Stimulated activated naive CD8-positive, alpha-beta T cell treated with anti-CD3 and anti-CD28 coated beads, Interleukin-15, Interleukin-2, amounts not matched to agents 100 ng/mL and 50 ng/mL, for 24 hours (primary cell): ENCODE measurements around the gene GABRD.

Experiments
- H3K27ac Mint-ChIP-seq: one replicate; pipeline ENCODE4 v1.8.0; 2021; ENCODE audit warnings: mild to moderate bottlenecking, mixed read lengths
- H3K27me3 Mint-ChIP-seq: one replicate; pipeline ENCODE4 v1.8.0; 2021; ENCODE audit warnings: mixed read lengths
- H3K36me3 Mint-ChIP-seq: one replicate; pipeline ENCODE4 v1.8.0; 2021; ENCODE audit warnings: low read depth, mixed read lengths
- H3K4me1 Mint-ChIP-seq: one replicate; pipeline ENCODE4 v1.8.0; 2021; ENCODE audit warnings: low read depth, mixed read lengths
- H3K4me3 Mint-ChIP-seq: one replicate; pipeline ENCODE4 v1.8.0; 2021; ENCODE audit warnings: mild to moderate bottlenecking, mixed read lengths
- H3K9me3 Mint-ChIP-seq: one replicate; pipeline ENCODE4 v1.8.0; 2021; ENCODE audit warnings: mixed read lengths

GABRD gene

DNA sequence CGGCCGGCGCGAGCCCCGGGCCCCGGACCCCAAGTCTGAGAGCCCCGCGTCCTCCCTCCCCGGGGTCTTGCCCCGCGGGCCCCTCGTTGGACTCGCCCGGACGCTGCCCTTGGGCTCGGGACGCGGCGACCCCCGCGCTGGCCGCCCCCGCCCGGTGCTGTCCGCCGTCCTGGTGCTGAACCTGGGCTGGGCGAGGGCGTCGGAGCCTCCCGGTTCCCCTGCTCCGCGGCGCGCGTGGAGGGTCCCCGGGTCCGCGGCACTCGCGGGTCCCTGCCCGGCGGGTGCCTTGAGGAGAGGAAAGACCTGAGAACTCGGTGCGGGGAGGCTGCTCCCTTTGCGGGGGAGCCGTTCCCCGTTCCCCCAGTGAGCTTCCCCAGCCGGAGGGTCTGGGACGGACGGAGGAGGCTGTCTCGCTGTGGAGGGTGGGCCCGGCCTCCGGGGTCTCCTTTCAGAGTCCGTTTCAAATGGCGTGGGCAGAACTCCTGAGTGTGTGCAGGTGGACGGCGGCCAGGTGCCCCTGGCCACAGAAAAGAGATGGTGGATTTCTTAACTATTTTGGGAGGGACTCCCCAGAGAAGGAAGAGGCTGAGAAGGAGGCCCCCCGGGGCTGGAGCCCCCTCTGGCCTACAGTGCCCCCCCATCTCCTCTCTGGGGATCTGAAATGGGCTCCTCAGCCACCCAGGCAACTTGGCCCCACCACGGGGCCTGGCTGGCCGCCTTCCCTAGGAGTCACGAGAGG, 595 bp downstream of the GABRD start:
- H3K9me3 Mint-ChIP-seq = no peaks in the 10 kb centered on the region
- peaks cover 7% of the 10 kb centered on the region for H3K4me1 Mint-ChIP-seq
- no peak overlapping the region for H3K27ac Mint-ChIP-seq
- H3K36me3 Mint-ChIP-seq = peaks cover 3% of the 10 kb centered on the region
- no peak overlapping the region for H3K4me3 Mint-ChIP-seq
- peaks cover 64% of the 10 kb centered on the region for H3K27me3 Mint-ChIP-seq

DNA sequence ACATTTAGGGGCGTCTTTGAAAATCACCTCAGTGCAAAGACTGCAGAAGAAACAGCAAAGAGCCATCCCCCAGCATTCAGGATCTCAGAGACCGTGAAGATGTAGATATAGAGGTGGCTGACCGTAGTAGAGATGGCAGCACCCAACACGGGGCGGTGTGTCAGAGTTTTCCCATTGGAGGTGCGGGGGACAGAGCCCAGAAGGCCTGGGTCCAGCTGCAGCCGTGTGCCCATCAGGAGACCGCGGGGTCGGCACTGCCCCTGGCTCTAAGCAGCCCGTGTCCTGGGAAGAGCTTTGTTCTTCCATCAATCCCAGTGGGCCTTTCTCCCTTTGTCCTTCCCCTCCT, 1.1 kb downstream of the GABRD start:
- H3K4me3 Mint-ChIP-seq = no peak overlapping the region
- H3K4me1 Mint-ChIP-seq = peaks cover 7% of the 10 kb centered on the region
- peaks cover 3% of the 10 kb centered on the region for H3K36me3 Mint-ChIP-seq
- H3K9me3 Mint-ChIP-seq = no peaks in the 10 kb centered on the region
- H3K27ac Mint-ChIP-seq = no peak overlapping the region
- peaks cover 59% of the 10 kb centered on the region for H3K27me3 Mint-ChIP-seq

DNA sequence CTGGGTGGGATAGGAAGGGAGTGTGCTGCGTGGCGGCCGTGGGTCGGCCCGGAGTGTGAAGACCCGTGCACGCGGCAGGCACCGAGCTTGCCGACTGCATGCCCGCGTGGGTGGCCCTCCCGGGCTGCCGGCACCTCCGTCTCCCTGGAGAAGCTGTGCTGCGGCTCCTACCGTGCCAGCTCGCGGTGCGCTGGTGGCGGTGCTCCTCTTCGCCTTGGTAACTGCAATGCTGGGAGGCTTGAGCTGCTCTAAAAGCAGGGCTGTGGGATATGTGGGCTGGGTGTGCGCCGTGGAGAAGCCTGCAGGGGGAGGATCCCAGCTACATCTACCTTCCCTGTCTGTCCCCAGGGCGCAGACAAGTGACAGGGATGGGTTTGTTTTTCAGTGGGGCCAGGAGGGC, 2.4 kb downstream of the GABRD start:
- peaks cover 3% of the 10 kb centered on the region for H3K36me3 Mint-ChIP-seq
- no peak overlapping the region for H3K27ac Mint-ChIP-seq
- peaks cover 49% of the 10 kb centered on the region for H3K27me3 Mint-ChIP-seq
- H3K4me3 Mint-ChIP-seq = no peak overlapping the region
- H3K4me1 Mint-ChIP-seq = peaks cover 7% of the 10 kb centered on the region
- no peaks in the 10 kb centered on the region for H3K9me3 Mint-ChIP-seq

DNA sequence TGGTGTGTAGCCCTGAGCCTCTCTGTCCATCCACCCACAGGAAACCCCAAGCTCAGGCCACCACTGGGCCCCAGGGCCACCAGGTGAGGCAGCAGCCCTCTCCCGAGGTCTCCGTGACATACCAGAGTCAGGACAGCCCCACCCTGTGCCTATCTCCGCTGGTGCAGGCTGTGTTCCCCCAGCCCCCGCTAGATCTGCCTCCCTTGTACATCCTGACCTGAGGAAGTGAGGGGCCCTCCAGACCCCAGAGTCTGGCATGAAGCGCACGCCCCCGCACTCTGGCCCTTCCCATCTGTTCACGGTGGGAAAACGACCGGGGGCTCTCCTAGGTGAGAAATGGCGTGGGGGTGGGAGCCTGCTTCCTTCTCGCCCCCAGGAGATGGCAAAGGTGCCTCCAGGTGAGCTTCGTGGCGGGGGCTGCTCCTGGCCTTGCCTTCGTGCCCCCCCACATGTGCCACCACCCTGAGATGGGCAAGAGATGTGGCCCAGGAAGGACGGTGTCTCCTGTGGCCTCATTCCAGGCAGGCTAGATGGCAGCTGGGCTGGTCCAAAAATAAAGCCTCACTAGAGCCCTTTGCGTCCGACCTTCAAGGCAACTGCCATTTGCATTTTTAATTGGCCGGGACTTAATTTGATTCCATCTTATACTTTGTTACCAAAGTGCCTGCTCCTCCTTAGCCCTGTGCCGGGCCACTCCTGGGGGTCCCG, 3.1 kb downstream of the GABRD start:
- Mint-ChIP-seq H3K9me3 (no peaks in the 10 kb centered on the region), H3K27ac (no peak overlapping the region), H3K27me3 (peaks cover 42% of the 10 kb centered on the region), H3K4me3 (no peak overlapping the region), H3K4me1 (peaks cover 7% of the 10 kb centered on the region), H3K36me3 (peaks cover 3% of the 10 kb centered on the region)

DNA sequence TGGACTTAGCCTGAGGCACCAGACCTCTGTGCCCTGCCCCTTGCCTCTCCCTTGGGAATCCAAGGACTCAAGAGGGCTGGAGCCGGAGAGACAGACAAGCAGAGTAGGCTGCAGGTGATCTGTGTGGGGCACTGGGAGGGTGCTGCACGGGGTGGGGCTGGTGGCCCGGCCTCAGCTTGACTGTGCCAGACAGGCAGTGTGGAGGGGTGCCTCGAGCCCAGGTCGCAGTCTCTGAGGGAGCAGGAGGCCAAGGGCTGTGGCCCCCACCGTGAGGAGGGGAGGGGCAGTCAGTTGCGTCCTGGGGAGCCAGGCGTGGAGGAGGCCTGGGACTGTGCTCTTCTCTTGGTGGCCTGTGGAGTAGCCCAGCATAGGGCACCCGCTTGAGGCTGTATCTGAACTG, 4.0 kb downstream of the GABRD start:
- Mint-ChIP-seq H3K27me3 (peaks cover 32% of the 10 kb centered on the region), H3K4me3 (no peak overlapping the region), H3K4me1 (peaks cover 5% of the 10 kb centered on the region)

DNA sequence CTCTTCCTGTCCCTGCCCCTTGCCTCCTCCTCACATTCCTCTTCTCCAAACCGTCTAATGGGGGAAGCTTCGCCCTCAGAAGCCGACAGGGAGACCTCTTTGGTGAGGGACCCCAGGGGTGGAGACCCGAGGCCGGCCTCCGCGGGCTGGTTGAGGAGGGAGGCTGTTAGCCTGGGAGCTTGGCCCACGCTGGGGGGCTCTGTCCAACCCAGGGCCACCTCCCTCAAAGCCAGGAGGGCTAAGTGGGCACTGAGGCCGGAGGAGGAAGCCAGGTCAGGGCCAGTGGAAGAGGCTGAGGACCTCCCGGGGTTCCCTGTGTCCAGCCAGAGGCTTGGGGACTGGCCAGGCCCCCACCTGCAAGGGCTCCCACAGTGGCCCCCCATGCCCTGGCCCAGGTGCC, 5.3 kb downstream of the GABRD start:
- H3K27ac Mint-ChIP-seq = no peak overlapping the region
- H3K4me3 Mint-ChIP-seq = no peak overlapping the region
- no peaks in the 10 kb centered on the region for H3K4me1 Mint-ChIP-seq
- H3K27me3 Mint-ChIP-seq = peaks cover 27% of the 10 kb centered on the region
- no peaks in the 10 kb centered on the region for H3K36me3 Mint-ChIP-seq
- H3K9me3 Mint-ChIP-seq = no peaks in the 10 kb centered on the region

More for the DNA sequence above, 4.0 kb downstream of the GABRD start:
- no peaks in the 10 kb centered on the region for H3K9me3 Mint-ChIP-seq
- peaks cover 3% of the 10 kb centered on the region for H3K36me3 Mint-ChIP-seq
- no peak overlapping the region for H3K27ac Mint-ChIP-seq

DNA sequence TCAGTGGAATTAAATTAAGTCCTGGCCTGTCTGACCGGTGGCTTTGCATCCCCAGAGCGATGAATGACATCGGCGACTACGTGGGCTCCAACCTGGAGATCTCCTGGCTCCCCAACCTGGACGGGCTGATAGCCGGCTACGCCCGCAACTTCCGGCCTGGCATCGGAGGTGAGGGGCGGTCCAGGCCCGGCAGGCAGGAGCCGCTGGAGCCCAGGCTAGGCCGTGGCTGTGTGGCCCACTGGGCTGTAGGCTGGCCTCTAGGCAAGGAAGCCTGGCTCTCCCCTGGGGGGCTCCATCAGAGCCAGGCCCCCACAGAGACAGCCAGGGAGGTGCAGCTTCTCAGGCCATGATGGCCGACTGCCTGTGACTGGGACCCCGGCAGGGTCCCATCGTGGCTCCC, 5.7 kb downstream of the GABRD start:
- H3K9me3 Mint-ChIP-seq = no peaks in the 10 kb centered on the region
- H3K4me1 Mint-ChIP-seq = no peaks in the 10 kb centered on the region
- H3K27ac Mint-ChIP-seq = no peak overlapping the region
- peaks cover 26% of the 10 kb centered on the region for H3K27me3 Mint-ChIP-seq
- no peak overlapping the region for H3K4me3 Mint-ChIP-seq
- H3K36me3 Mint-ChIP-seq = no peaks in the 10 kb centered on the region

DNA sequence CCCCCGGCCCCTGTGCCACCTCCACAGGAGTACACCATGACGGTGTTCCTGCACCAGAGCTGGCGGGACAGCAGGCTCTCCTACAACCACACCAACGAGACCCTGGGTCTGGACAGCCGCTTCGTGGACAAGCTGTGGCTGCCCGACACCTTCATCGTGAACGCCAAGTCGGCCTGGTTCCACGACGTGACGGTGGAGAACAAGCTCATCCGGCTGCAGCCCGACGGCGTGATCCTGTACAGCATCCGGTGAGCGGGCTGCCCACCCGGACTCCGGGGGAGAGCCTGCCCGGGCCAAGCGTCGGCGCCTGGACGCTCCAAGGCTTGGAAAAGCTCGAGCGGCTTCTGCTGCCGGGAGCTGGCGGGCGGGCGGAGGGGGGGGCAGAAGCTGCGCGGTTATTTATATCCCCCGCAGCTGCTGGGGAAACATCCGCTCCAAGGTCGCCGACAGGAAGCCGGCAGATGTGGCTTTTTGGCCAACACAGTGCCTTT, 6.4 kb downstream of the GABRD start:
- Mint-ChIP-seq H3K27ac (no peak overlapping the region), H3K36me3 (no peaks in the 10 kb centered on the region), H3K27me3 (peaks cover 20% of the 10 kb centered on the region), H3K4me3 (no peak overlapping the region), H3K4me1 (no peaks in the 10 kb centered on the region), H3K9me3 (no peaks in the 10 kb centered on the region)

DNA sequence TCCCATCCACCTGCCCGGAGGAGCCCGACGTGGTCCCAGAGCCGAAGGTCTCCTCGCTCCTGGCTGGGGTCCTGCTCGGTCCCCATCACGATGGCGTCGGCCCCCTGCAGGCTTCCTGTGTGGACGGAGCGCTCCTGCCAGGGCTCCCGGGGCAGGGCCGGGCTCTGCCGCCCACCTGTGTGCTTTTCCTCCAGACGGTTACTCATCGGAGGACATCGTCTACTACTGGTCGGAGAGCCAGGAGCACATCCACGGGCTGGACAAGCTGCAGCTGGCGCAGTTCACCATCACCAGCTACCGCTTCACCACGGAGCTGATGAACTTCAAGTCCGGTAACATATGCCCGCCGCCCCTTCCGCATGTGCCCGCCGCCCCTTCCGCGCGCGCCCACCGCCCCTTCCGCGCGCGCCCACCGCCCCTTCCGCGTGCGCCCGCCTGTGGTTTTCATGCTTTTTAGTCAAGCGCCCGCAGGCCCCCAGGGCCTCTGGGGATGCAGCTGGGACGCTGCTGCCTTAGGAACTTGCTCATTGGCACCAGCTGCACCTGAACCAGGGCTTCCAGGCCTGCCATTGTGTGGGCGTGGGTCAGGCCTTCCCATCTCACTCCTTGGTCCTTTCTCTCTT, 8.9 kb downstream of the GABRD start:
- no peaks in the 10 kb centered on the region for H3K9me3 Mint-ChIP-seq
- H3K4me1 Mint-ChIP-seq = no peaks in the 10 kb centered on the region
- H3K4me3 Mint-ChIP-seq = no peak overlapping the region
- H3K36me3 Mint-ChIP-seq = no peaks in the 10 kb centered on the region
- no peak overlapping the region for H3K27ac Mint-ChIP-seq
- H3K27me3 Mint-ChIP-seq = no peaks in the 10 kb centered on the region

DNA sequence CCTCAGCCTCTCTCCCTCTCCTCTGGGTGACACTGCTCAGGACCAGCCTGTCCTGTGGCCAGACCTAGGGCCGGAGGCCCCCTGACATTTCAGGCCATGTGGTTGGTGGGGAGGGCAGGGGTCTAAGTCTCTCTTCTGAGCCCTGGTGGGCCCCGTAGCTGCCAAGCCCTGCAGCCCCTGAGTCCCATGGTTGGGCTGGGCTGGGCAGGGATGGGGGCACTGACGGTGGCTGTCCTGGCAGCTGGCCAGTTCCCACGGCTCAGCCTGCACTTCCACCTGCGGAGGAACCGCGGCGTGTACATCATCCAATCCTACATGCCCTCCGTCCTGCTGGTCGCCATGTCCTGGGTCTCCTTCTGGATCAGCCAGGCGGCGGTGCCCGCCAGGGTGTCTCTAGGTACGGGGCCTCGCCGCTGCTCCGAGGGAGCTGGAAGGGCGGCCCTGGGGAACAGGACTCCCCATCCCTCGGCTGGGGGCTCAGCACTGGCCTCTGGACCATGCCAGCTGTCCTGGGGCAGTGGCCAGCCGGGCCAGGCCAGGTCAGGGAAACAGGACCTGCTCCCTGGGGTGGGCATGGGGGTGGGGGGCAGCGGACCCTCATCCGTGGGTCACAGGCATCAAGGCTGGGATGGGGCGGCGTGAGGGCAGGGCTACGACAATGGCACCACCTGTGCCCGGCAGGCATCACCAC, 9.9 kb downstream of the GABRD start:
- H3K4me1 Mint-ChIP-seq = no peaks in the 10 kb centered on the region
- no peak overlapping the region for H3K4me3 Mint-ChIP-seq
- no peaks in the 10 kb centered on the region for H3K27me3 Mint-ChIP-seq
- no peaks in the 10 kb centered on the region for H3K36me3 Mint-ChIP-seq
- no peaks in the 10 kb centered on the region for H3K9me3 Mint-ChIP-seq
- H3K27ac Mint-ChIP-seq = no peak overlapping the region

DNA sequence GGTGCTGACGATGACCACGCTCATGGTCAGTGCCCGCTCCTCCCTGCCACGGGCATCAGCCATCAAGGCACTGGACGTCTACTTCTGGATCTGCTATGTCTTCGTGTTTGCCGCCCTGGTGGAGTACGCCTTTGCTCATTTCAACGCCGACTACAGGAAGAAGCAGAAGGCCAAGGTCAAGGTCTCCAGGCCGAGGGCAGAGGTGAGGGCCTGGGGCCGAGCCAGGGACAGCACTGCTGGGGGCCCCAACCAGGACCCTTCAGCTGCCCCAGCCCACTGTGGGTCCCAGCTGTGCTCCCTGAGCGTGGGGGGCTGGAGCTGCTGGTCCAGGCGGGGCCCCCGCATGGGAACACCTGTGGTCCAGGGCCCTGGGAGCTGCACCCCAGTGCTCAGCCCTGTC, 10.4 kb downstream of the GABRD start:
- Mint-ChIP-seq H3K36me3 (no peaks in the 10 kb centered on the region), H3K4me3 (no peak overlapping the region), H3K27me3 (no peaks in the 10 kb centered on the region), H3K9me3 (no peaks in the 10 kb centered on the region), H3K27ac (no peak overlapping the region), H3K4me1 (no peaks in the 10 kb centered on the region)

DNA sequence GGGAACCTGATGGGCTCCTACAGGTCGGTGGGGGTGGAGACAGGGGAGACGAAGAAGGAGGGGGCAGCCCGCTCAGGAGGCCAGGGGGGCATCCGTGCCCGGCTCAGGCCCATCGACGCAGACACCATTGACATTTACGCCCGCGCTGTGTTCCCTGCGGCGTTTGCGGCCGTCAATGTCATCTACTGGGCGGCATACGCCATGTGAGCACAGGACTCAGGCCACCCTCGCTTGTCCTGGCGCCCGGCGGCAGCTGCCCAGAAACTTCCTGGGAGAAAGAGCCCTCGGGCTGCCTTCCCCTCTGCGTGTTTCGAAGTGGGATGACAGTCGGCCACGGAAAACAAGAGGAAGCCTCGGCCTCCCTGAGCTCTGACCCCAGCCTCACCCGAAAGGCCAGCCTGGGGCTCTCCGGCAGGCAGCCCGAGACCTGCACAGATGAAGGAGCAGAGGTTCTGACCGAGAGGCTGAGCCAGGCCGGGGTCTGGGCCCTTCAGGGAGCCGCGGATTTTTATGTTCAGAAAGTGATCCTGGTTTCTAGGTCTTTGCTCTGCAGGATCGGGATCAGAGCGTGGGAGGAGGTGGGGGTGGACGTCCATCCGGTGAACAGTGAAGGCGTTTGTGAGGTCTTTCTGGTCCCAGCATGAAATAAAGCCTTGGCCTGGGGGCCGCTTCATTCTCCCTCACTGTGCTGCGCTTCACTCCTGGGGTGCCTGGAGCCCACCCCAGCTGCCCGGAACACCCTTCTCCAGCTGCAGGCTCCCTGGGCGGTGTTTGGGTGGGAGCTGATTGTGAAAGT, 11.1 kb downstream of the GABRD start:
- H3K36me3 Mint-ChIP-seq = no peaks in the 10 kb centered on the region
- no peaks in the 10 kb centered on the region for H3K27me3 Mint-ChIP-seq
- no peak overlapping the region for H3K4me3 Mint-ChIP-seq
- H3K4me1 Mint-ChIP-seq = no peaks in the 10 kb centered on the region
- H3K9me3 Mint-ChIP-seq = no peaks in the 10 kb centered on the region
- no peak overlapping the region for H3K27ac Mint-ChIP-seq

DNA sequence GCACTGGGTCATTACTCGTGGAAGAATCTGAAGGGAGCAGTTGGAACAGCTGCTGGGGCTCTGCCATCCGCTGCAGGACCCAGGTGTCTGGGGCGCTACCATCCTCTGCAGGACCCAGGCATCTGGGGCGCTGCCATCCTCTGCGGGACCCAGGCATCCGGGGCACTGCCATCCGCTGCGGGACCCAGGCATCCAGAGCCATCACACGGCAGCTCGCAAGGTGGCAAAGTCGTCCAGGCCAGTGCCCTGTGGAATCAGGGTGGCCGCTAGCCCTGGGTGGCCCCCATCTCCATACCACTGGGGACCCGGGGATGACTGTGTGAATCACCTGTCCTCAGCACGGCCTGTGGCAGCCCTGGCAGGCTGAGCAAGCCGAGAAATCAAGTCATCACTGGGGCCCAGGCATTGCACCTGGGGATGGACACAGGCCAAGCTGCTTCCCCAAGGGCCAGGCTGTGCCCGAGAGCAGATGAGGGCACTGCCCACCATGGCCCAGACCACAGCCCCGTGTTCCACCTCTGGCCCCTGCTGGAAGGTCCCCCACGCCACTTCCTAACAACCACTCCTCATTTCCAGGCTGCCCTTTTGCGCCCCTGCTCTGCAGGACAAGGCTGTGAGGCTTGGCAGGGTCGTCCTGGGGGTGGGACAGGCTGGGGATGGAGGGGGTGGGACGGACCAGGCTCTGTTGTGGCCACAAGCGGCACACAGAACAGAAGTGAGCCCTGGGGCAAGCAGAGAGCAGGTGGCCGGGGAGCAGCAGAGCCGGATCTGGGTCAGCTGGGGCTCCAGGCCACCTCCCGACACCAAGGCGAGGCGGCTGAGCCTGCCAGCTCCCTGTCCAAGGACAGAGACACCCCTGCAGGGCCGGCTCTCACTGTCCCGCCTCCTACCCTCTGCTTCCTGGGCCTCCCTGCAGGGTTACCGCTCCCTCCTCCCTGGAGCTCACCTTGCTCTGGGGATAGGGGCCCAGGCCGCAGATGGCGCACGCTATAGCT, 12.7 kb downstream of the GABRD start:
- H3K36me3 Mint-ChIP-seq = no peaks in the 10 kb centered on the region
- H3K27ac Mint-ChIP-seq = no peak overlapping the region
- no peak overlapping the region for H3K4me3 Mint-ChIP-seq
- no peaks in the 10 kb centered on the region for H3K9me3 Mint-ChIP-seq
- H3K4me1 Mint-ChIP-seq = no peaks in the 10 kb centered on the region
- no peaks in the 10 kb centered on the region for H3K27me3 Mint-ChIP-seq
